HG02852 (cell line): ENCODE measurements around the gene LAMB3.

Source experiments
- ATAC-seq: cut with Tn5 transposase; IDR thresholded peaks from one replicate; pipeline ENCODE4 v1.9.1; 2021; ENCODE audit warnings: mild to moderate bottlenecking, moderate library complexity; ENCODE audit not compliant: unreplicated experiment

LAMB3 gene

DNA sequence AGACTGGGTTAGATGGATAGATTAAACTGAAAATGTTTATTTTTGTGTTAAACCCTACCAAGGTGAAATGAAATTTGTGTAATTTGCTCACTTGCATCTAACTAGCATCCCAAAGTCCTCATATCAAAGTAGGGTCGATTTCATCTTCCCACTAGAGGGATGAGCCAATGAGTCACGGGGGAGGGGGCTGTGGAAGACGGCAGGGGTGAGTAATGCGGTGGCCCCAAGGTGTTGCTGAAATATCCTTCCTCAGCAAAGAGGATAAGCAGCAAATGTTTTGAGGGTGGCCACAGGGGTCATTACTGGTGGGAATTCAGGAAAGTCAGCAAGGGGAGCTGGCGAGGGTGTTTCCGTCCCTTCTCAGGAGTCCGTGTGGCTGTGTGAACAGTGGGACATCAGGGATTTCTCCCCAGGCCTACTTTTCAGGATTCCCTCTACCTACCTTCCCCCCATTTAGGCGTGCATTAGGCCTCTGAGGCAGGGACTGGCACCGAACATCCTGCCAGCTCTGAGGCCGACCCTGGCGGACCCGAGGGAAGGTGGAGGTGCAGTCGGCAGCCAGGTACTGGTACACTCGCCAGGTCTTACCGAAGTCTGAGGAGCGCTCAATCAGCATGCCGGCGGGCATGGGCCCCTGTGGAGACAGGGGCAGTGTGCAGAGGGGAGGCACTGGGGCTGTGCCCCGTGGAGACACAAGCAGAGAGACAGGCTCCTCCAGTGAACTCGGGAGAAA lies 18.1 kb downstream of the LAMB3 start:
- no peak for ATAC-seq

DNA sequence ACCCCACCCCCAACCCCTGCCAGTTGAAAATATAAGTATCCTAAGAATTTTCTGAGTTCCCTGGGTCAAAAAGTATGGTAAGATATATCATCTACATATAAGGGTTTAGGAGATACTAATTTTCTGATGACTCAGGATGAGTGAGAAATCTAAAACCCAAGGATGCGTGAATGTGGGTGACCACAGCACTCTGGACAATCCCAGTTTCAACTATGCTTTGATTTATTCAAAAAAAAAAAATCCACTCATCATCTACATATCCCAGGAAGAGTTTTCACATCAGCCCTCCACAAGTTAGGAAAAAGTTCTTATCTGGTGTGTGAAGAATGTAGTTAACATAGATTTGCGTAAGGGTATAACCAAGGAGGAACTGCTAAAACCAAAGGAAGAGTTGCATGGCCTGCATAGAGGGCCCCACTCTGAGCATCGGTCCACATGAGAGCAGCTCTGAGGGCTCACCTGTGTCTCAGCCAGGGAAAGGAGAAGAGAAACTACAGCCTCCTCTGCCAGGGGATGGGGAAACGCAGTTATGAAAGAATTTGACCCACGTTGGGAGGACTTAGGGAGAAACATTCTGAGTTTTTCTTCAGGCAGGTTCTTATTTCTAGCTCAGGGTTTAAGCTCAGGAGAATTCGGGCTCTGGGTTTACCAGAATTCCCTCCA lies 18.8 kb downstream of the LAMB3 start:
- no peak for ATAC-seq

- ATAC-seq: no peak
Observed at GRCh38 chr1:209630383-209631225, 21.6 kb downstream of the LAMB3 start.

- no peak for ATAC-seq
Observed at GRCh38 chr1:209629621-209630382, 22.4 kb downstream of the LAMB3 start.

GRCh38 chr1:209628618-209629299 lies 23.5 kb downstream of the LAMB3 start:
- no peak for ATAC-seq

DNA sequence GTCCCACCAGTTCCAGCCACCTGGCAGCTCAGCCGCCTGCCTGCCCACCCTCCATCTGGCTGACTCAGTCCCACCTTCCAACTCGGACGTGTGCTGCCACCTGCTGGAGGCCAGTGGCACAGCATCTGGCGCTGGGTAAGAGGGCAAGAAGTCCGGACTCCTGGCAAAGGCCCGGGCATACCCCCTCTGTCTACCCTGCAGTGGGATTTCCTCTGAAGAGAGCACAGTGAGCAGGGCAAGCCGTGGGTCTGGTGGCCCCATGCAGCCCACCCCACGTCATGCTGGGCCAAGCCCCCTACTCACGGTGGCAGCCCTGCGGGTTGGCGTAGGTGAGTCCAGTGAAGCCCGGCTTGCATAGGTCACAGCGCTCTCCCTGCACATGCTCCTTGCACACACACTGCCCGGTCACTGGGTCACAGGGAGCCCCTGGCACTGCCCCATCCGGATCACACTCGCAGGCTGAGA lies 24.5 kb downstream of the LAMB3 start:
- peak; percentile 79 for ATAC-seq

- ATAC-seq: no peak
Observed at GRCh38 chr1:209627027-209627731, 25.0 kb downstream of the LAMB3 start.

DNA sequence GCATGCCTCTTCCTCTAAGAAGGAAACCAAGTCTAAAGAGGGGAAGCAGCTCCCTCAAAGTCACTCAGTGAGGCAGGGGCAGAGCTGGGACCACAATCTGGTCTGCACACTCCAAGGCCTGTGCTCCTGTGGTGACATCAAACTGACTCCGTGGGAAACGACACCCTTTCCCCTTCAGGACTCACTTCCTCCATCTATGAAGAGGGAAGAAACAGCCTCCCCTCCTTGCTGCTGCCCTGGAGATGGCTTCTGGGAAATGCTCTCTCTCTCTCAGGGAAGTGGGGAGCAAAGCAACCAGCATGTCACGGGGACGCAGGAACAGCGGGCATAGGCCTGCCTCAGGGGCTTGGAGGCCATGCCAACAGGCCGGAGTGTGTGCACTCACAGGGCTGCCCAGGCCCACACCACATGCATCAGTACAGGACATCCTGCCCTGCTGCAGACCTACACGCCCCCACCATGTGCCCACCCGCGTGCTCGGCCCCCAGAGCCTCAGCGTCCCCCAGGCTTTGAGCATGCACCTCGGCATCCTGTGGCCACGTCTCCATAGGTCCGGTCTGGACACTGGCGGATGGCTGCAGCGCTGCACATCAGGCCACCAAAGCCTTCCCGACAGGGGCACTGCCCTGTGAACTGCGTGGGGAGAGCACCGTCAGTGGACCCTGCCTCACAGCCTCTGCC lies 25.7 kb downstream of the LAMB3 start:
- ATAC-seq: no peak

- no peak for ATAC-seq
Observed at GRCh38 chr1:209625791-209626285, 26.4 kb downstream of the LAMB3 start.

- no peak for ATAC-seq
Observed at GRCh38 chr1:209624558-209625549, 27.4 kb downstream of the LAMB3 start.

GRCh38 chr1:209622841-209623829 lies 29.1 kb downstream of the LAMB3 start:
- ATAC-seq: no peak

DNA sequence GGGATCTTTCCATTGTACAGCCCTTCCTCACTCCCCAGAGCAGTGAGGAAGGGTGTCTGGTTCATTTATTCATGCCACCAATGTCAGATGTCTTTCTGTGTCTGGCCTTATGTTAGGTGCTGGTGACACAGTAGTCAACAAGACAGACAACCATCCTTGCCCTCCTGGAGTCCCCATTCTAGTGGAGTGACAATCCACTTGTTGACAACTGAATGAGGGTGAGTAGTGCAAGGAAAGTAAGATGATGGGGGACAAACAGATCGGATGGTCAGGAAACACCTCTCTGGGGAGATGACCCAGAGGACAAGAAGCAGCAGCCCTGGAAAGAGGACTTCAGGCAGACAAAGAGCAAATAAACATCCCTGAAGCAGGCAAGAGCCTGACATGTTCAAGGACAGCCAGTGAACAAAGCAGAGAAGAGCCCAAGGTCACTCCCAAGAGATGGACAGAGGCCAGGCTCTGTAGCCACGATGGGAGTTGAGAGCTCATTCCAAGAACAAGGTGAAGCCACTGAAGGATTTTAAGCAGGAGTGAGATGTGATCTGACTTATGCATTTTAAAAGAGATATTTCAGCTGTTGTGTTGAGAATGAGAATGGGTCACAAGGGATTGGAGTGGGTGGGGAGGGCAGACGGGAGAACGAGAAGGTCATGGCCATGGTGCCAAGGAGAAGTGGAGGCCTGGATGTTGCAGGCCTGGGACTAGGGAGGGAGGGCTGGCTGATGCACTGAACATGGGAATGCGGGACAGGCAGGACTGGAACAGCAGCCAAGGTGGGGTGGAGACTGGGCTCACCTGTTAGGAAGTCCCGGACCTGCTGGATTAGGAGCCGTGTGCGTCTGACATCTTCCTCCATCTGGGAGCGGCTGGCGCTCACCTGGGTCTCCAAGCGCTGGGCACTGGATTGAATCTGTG lies 30.2 kb downstream of the LAMB3 start:
- no peak for ATAC-seq

DNA sequence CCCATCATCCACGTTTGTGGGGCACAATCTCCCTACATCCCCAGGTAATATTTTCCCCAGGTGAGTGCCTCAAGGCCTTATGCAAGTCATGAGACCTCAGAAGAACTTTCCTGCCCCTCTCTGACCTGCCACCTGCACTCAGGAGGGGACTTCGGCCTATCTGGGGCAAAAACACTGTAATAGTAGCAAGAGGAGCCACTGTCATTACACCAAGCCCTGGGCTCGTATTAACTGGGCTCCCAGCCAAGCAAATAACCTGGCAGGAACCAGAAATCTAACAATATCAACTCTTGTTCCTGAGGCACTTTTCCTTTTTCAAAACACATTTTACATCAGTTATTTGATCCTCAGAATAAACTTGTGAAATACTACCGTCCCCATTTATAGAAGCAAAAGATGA lies 30.9 kb downstream of the LAMB3 start:
- no peak for ATAC-seq

GRCh38 chr1:209620487-209620884 lies 31.7 kb downstream of the LAMB3 start:
- ATAC-seq: no peak

- ATAC-seq: no peak
Observed at GRCh38 chr1:209619696-209620486, 32.3 kb downstream of the LAMB3 start.
